HUES6 (cell line): ENCODE data around the gene TRERF1.
"Not testable (repeated sequence)": the region's sequence is repeated elsewhere in the genome, so short reads cannot be mapped to it uniquely, and the experiment has no call there.

Source experiments
- H3K27ac ChIP-seq: 2 replicates; pipeline ENCODE4 v1.7.0; 2013; ENCODE audit warnings: low read depth, mild to moderate bottlenecking, low read length, inconsistent platforms
- H3K27me3 ChIP-seq: 2 replicates; pipeline ENCODE4 v1.6.1; 2013; ENCODE audit warnings: low read length; ENCODE audit not compliant: control insufficient read depth, insufficient read depth
- H3K36me3 ChIP-seq: 2 replicates; pipeline ENCODE4 v1.6.1; 2013; ENCODE audit warnings: low read length; ENCODE audit not compliant: control insufficient read depth, insufficient read depth
- H3K4me1 ChIP-seq: 2 replicates; pipeline ENCODE4 v1.6.1; 2013; ENCODE audit warnings: low read length; ENCODE audit not compliant: control insufficient read depth, insufficient read depth
- H3K4me3 ChIP-seq: 2 replicates; pipeline ENCODE4 v1.5.1; 2013; ENCODE audit warnings: low read depth, low read length
- H3K9ac ChIP-seq: one replicate; pipeline ENCODE4 v1.6.1; 2013; ENCODE audit warnings: mild to moderate bottlenecking, low read length
- H3K9me3 ChIP-seq: 2 replicates; pipeline ENCODE4 v1.6.1; 2013; ENCODE audit warnings: low read depth, low read length; ENCODE audit not compliant: control insufficient read depth, insufficient read depth

The TRERF1 gene

DNA sequence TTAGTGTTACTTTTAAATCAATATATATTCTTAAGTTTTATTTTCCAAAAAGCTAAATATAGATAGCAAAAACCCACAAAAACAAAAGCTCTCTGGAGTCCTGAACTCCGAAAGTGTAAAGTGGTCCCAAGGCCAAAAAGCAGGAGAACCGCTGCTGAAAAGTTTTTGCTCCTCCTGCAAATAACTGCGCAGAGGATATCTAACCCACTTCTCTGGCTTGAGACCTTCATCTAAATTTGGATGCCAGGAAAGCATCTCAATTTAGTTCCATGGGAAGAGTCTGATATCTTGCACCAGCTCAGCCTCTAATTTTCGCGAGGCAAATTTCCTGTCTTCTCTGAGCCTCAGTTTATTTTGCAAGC is 234.6 kb downstream of the TRERF1 start:
- no peaks in the 10 kb centered on the region for H3K27me3 ChIP-seq
- H3K4me1 ChIP-seq, result 0 out of 2 replicates have a peak, but pooled peaks cover 6% of the 10 kb centered on the region
- no peaks in the 10 kb centered on the region for H3K9me3 ChIP-seq
- H3K36me3 ChIP-seq, result peaks cover 20% of the 10 kb centered on the region
- H3K27ac ChIP-seq, result peak overlapping the region; percentile 79; the same call in 1 of the 2 replicates
- peak overlapping the region; percentile 80 for H3K9ac ChIP-seq
- H3K4me3 ChIP-seq, result peak overlapping the region; percentile 96

DNA sequence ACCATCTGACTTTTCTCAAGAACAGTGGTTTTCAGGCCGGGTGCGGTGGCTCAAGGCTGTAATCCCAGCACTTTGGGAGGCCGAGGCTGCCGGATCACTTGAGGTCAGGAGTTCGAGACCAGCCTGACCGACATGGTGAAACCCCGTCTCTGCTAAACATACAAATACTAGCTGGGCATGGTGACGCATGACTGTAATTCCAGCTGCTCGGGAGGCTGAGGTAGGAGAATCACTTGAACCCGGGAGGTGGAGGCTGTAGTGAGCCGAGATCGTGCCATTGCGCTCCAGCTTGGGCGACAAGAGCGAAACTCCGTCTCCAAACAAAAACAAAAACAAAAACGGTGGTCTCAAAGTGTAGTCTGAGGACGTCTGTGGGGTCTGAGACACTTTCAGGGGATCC is 235.2 kb downstream of the TRERF1 start:
- H3K4me3 ChIP-seq, result peak overlapping the region; percentile 96
- H3K4me1 ChIP-seq, H3K9ac ChIP-seq: not testable (repeated sequence)

DNA sequence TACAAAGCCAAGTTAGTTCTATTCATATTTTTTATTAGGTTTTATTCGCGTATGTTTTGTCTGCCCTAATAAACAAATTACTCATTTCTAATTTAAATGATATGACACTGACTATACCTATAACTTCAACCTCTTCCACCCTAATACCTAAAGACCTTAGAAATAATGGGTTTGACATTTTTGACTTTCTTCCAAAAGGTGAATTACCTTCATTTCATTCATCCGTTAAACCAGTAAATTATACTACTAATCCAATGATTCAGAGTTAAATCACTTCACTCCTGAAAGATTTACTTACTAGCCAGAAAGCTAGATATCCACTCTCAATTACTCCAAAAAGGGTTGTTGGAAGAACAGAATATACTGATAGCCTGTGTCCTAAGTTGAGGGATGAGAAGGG is 239.3 kb downstream of the TRERF1 start:
- Histone ChIP-seq H3K9ac (no peak overlapping the region), H3K4me1 (0 out of 2 replicates have a peak, but pooled peaks cover 6% of the 10 kb centered on the region), H3K27ac (no peak overlapping the region), H3K36me3 (peaks cover 63% of the 10 kb centered on the region), H3K9me3 (no peaks in the 10 kb centered on the region), H3K27me3 (no peaks in the 10 kb centered on the region), H3K4me3 (no peak overlapping the region)

More for the DNA sequence above, 235.2 kb downstream of the TRERF1 start:
- not testable (repeated sequence) for H3K9me3 ChIP-seq, H3K27ac ChIP-seq, H3K27me3 ChIP-seq
- peaks cover 26% of the 10 kb centered on the region for H3K36me3 ChIP-seq

DNA sequence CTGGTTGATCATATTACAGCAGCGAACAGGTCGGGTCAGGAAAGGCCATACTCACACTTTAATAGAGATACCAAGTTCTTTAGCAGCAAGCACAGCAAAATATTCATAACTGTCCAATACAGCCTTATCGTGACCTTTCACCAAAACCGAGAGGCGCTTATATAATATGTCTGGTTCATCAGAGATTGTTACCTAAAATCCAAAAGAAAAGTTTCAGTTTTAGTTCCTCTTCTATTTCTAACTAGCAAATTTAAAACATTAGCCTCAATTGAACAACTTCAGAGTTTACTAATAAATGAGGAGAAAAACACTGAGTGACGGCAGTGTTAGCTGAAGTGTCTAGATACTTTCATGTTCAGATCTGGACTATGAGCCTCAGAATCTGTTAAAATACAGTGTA is 240.0 kb downstream of the TRERF1 start:
- Histone ChIP-seq H3K4me3 (no peak overlapping the region), H3K27ac (no peak overlapping the region), H3K9me3 (no peaks in the 10 kb centered on the region), H3K36me3 (peaks cover 69% of the 10 kb centered on the region), H3K27me3 (no peaks in the 10 kb centered on the region), H3K4me1 (0 out of 2 replicates have a peak, but pooled peaks cover 6% of the 10 kb centered on the region), H3K9ac (no peak overlapping the region)

DNA sequence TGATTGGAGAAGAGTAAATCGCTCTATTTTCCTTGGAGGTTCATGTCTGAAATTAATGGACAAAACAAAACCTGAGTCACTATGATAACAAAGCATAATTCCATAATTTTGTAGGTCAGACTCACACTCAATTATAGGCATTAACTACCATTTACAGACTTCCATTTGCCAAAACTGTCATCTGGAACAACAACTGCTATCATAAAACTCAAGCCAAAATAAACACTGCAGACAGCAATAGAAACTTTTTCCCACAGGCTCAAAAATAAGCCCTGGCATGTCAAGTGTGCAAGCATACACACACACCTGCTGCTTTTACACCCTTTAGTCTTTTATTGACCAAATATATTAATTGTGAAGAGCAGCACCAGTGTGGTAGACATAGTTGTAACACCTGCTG is 241.2 kb downstream of the TRERF1 start:
- no peak overlapping the region for H3K9ac ChIP-seq
- H3K27ac ChIP-seq, result no peak overlapping the region
- no peak overlapping the region for H3K4me3 ChIP-seq
- no peaks in the 10 kb centered on the region for H3K9me3 ChIP-seq
- peaks cover 75% of the 10 kb centered on the region for H3K36me3 ChIP-seq
- H3K4me1 ChIP-seq, result 0 out of 2 replicates have a peak, but pooled peaks cover 4% of the 10 kb centered on the region
- no peaks in the 10 kb centered on the region for H3K27me3 ChIP-seq

DNA sequence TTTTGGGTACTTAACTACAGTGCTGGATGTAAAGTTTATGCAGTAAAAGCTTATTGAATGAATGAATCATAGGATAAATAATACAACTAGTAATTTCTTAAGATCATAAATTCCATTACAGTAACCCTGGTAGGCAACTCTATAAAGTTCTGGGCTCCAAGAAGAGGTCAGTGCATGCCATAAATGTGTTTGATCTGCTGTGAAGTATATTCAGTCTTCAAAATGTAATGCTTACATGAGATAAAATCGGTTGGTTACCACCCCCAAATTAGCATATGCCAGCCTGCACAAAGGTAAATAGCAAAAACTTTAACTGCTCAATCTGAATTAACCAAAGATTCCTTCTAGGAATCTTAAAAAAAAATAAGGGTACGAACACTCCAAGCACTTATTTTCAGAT is 244.2 kb downstream of the TRERF1 start:
- not testable (repeated sequence) for H3K9me3 ChIP-seq, H3K9ac ChIP-seq, H3K4me3 ChIP-seq, H3K4me1 ChIP-seq, H3K27ac ChIP-seq, H3K27me3 ChIP-seq
- peaks cover 72% of the 10 kb centered on the region for H3K36me3 ChIP-seq

DNA sequence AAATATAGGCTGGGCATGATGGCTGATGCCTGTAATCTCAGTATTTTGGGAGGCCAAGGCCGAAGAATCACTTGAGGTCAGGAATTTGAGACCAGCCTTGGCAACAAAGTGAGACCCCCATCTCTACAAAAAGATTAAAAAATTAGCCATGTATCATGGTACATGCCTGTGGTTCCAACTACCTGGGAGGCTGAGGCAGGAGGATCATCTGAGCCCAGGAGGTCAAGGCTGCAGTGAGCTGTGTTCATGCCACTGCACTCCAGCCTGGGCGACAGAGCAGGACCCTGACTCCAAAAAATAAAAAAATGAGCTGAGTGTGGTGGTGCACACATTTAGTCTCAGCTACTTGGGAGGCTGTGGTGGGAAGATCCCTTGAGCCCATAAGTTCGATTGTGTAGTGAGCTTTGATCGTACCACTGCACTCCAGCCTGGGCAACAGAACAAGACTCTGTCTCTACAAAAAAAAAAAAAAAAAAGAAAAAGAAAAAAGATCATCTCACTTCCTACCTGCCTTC is 246.9 kb downstream of the TRERF1 start:
- no peaks in the 10 kb centered on the region for H3K9me3 ChIP-seq
- no peaks in the 10 kb centered on the region for H3K27me3 ChIP-seq
- H3K4me1 ChIP-seq, result no peaks in the 10 kb centered on the region
- H3K36me3 ChIP-seq, result peaks cover 48% of the 10 kb centered on the region
- H3K27ac ChIP-seq, result no peak overlapping the region
- H3K9ac ChIP-seq, result no peak overlapping the region
- H3K4me3 ChIP-seq, result no peak overlapping the region

DNA sequence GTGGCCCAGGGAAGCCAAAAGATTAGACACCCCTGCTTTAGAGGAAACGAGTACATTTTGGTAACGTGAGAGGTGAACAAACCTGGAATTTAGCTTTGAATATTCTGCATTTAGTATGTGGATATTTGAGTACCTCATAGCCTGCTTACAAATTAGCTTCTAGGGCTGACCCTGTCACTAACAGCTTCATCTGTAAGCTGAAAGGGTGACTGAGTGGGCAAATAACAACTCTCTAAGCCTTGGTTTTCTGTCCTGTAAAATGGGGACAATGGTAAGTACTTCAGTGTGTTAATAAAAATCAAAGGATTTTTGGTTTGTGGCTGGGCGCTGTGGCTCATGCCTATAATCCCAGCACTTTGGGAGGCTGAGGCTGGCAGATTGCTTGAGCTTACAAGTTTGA is 248.5 kb downstream of the TRERF1 start:
- Histone ChIP-seq H3K4me3 (no peak overlapping the region), H3K36me3 (peaks cover 32% of the 10 kb centered on the region), H3K9me3 (no peaks in the 10 kb centered on the region), H3K9ac (no peak overlapping the region), H3K4me1 (no peaks in the 10 kb centered on the region), H3K27me3 (no peaks in the 10 kb centered on the region), H3K27ac (no peak overlapping the region)

DNA sequence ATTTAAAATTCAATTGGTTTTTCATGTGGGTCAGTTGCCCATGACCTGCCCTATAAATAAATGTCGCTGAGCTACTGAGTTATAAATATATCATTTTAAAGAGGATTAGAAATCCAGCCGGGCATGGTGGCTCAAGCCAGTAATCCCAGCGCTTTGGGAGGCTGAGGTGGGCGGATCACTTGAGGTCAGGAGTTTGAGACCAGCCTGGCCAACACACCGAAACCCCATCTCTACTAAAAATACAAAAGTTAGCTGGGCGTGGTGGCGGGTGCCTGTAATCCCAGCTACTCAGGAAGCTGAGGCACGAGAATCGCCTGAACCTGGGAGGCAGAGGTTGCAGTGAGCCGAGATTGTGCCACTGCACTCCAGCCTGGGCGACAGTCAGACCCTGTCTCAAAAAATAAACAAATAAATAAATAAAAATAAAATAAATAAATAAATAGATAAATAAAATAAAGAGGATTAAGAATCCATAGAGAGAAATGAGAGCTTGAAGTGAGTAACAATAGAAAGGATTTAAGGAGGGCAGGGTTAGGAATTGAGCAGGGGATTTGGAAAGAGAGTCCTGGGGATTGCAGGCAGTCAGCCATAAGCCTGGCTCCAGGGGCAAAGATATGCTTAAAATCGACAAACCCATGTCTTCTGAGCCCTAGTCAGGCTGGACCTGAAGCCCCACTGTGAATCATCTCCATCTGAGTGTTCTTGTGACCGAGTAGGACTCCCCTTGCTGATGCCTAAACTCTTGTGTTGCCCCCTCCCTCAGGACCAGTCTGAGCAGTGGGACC is 249.4 kb downstream of the TRERF1 start:
- not testable (repeated sequence) for H3K27ac ChIP-seq, H3K27me3 ChIP-seq, H3K9me3 ChIP-seq, H3K9ac ChIP-seq, H3K4me3 ChIP-seq, H3K4me1 ChIP-seq
- peaks cover 24% of the 10 kb centered on the region for H3K36me3 ChIP-seq

DNA sequence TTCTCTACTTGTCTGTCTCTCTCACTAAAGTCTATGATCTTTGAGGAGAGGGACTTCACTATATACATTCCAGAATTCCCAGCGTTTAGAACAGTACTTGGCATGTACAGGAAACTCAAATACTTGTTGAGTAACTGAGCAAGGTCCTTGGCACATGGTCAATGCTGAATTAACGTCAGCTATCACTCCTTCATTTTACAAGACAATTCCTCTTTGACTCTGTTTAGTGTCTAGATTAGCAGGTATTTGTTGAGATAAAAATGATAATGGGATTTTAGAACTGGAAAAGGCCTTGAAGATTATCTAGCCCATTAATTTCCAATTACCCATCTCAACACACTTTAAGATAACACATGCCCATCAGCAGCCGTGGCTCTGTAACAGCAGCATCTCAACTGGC is 250.3 kb downstream of the TRERF1 start:
- no peak overlapping the region for H3K4me3 ChIP-seq
- no peak overlapping the region for H3K9ac ChIP-seq
- H3K27me3 ChIP-seq, result no peaks in the 10 kb centered on the region
- H3K9me3 ChIP-seq, result no peaks in the 10 kb centered on the region
- no peak overlapping the region for H3K27ac ChIP-seq
- H3K4me1 ChIP-seq, result no peaks in the 10 kb centered on the region
- H3K36me3 ChIP-seq, result peaks cover 16% of the 10 kb centered on the region

DNA sequence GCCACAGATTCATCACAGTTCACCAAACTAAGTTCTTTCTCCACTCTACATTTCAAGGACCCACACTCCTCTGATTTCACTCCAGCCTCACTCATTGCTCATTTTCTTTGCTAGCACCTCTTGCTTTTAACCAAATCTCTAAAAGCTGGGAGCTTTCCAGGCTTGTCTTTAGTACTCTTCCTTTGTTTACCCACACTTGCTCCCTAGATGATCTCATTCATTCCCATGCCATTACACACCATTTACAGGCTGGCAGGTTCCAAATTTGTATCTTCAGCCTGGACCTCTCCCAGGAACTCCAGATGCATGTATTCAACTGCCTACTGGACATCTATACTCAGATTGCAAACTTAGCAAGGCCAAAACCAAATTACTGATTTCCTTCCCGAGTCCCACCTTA is 251.7 kb downstream of the TRERF1 start:
- no peak overlapping the region for H3K27ac ChIP-seq
- H3K9me3 ChIP-seq, result no peaks in the 10 kb centered on the region
- no peaks in the 10 kb centered on the region for H3K4me1 ChIP-seq
- no peak overlapping the region for H3K4me3 ChIP-seq
- peaks cover 11% of the 10 kb centered on the region for H3K36me3 ChIP-seq
- H3K9ac ChIP-seq, result no peak overlapping the region
- no peaks in the 10 kb centered on the region for H3K27me3 ChIP-seq
